Activated CD4-positive, alpha-beta T cell treated with anti-CD3 and anti-CD28 coated beads, Interleukin-2, amount 50 U/mL, for 48 hours (primary cell): Measurements from ENCODE around the gene KRT34.

Source experiments
- DNase-seq, 2 experiments: peaks; one replicate each; pipeline ENCODE4 v3.0.0-alpha.2; 2020

Gene KRT34

GRCh38 chr17:41328207-41328606, 53.9 kb downstream of the KRT34 start:
- no peak for DNase-seq
